Left kidney (tissue), 2 donors: ENCODE measurements around the gene STAG1. TPM values are rescaled to one million over a fixed set of nuclear protein-coding genes. Genes with fewer than 3 reads are reported as not detected.
"Not testable (repeated sequence)": the region's sequence is repeated elsewhere in the genome, so short reads cannot be mapped to it uniquely, and the experiment has no call there.

Source experiments
- DNase-seq: peaks from one replicate; pipeline ENCODE4 v3.0.0-alpha.2; 2013
- polyA plus RNA-seq: library from polyadenylated mRNA; unstranded; fragments of 120-200 nt; gene quantifications from one replicate; pipeline ENCODE4 v1.2.1, GENCODE V29; 2013; ENCODE audit not compliant: insufficient read length

The STAG1 gene
- polyA plus RNA-seq, 1 donor, result 59.1 TPM

DNA sequence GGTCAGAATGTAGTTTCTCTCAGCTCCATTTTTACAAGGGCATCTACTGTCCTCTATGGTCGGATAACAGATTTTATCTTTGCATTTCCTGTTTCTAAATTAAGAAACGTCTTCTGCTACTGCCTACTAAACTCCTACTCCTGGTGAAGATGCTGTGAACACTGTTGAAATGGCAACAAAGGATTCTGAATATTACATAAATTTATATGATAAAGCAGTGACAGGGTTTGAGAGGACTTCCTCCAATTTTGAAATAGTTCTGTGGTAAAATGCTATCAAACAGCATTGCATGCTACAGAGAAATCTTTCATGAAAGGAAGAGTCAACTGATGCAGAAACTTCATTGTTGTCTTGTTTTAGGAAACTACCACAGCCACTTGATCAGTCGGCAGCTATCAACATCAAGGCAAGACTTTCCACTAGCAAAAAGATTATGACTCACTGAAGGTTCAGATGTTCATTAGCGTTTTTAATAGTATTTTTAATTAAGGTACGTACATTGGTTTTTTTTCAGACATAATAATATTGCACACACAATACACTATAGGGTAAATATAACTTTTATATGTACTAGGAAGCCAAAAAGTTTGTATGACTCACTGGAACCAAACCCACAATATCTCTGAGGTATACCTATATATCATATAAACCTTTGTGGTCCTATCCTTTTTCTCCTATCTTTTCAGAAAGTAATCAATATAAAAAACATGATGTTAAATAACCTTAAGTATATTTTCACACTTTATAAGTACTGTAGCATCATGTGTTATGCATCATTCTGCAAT is 156.1 kb downstream of the STAG1 start:
- no peak for DNase-seq

- no peak for DNase-seq
Measured at GRCh38 chr3:136586580-136586979, 165.6 kb downstream of the STAG1 start.

DNA sequence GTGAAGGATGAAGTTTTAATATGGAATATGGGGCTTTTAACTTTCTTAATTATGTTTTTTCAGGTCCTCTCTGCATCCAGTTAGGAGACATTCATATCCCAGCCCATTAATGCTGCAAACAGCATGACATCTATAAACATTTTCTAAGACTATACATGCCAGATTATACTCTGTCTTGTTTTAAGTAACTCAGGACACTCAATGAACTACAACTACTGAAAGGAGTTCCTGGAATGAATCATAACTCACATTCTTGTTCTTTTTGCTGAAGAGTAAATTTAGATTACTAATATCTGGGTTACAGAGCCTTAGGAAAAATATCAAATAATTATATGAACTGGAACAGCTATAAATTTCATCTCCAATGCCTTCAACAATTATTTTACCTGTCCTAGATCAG is 167.4 kb downstream of the STAG1 start:
- DNase-seq, result no peak

DNA sequence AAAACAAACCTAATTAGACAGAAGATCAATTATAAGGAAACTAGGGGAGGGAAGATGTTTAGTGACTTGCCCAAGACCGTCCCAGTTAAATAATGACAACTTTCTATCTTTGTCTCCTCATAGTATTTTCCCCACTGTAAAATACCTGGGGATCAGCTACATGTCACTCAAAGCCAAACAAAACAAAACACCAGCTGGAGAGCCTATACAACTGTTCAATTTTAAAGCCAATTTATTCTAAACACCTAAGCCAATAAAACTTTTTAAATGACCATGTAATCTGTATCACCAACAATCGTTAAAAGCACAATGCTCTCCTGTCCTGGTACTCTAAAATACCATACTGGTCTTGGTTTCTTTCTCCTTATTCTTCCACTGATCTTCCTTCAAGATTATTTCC is 168.4 kb downstream of the STAG1 start:
- no peak for DNase-seq

GRCh38 chr3:136577791-136578190 is 174.4 kb downstream of the STAG1 start:
- DNase-seq, result no peak

DNA sequence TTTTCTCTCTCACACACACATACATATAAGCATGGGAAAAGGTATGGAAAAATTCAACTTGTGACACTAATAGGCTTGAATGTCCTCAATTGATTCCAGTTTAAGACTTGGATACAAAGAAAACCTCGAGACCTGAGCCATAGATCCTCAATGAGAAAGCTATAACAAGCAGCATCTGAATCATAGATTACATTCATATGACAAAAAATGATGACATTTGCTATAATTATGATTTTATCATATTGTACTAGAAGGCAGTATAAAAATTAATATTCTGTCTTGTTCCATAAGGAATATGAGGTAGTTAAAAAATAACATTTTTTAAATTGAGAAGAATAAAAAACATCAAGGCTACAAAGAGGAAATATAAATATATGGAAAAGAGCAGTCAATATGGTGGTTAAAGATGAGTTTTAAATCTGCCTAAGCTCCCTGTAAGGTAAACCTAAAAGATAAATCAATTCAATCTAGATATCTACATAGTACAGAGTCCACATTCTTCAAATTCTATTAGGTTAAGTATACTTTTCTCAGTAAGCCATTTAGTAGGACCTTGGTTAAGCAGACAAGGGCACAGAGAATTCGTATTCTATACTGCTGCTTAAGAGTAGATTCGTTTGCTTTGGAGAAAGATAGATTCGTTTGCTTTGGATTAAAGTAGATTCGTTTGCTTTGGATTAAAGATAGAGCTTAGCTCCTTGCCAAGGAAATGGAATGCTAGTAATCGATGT is 175.7 kb downstream of the STAG1 start:
- DNase-seq, result no peak

GRCh38 chr3:136567599-136568188 is 184.5 kb downstream of the STAG1 start:
- no peak for DNase-seq

- DNase-seq, result not testable (repeated sequence)
Measured at GRCh38 chr3:136564962-136565361, 187.2 kb downstream of the STAG1 start.

DNA sequence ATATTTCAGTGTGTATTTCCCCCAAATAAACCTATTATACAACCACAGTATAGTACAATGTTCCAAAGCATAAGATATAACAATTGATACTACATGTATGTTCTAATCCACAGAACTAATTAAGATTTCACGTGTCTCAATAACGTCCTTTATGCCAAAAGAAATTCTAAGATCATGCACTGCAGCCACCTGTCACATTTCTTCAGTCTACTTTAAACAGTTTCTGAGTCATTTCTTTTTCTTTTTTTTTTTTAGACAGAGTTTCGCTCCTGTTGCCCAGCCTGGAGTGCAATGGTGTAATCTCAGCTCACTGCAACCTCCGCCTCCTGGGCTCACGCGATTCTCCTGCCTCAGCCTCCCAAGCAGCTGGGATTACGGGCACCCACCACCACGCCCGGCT is 190.2 kb downstream of the STAG1 start:
- no peak for DNase-seq

DNA sequence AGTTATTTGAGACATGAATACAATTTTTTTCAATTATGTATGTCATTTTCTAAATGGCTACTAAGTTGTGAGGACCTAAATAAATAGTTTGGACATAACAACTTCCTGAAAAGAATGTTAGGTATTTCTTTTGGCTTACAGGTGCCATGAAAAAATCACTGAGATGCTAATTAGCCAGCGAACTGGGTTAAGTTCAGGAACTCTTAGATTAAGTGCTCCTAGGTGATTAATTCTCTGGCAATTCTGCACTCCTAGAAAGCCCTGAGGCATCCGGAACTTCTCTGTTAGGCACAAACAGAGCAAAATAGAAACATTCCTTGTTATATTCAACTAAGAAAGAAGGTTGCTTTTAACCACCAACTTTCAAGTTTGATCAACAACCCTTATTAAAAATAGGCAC is 192.3 kb downstream of the STAG1 start:
- DNase-seq, result no peak

GRCh38 chr3:136549461-136549860 is 202.7 kb downstream of the STAG1 start:
- not testable (repeated sequence) for DNase-seq

- DNase-seq, result no peak
Measured at GRCh38 chr3:136547293-136547692, 204.9 kb downstream of the STAG1 start.

- no peak for DNase-seq
Measured at GRCh38 chr3:136546720-136547119, 205.5 kb downstream of the STAG1 start.

DNA sequence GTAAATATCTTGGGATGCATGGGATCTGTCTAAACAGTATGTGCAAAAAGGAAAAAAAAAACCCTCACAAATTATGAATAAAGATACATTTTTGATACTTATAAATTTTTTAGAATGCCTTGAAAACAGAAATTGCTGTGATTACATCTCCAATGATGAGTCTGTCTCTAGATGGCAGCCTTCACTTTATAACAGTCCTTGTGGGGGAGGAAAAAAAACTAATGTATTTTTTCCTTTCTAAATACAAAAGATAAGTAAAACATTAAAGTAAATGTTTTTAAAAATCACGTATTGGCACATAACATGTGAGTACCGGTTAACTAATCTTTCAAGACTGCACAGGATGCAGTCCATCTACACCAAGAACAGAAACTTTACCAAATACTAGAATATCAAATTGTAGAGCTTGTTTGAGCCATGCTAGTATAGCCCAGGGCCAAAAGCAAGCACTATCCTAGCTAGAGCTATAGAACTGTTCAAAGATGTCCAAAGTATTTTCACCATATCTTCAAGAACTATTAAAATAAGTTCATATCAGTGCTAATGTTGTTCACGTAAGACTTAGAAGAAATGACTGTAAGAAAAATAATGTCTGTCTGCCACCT is 206.4 kb downstream of the STAG1 start:
- DNase-seq, result no peak

DNA sequence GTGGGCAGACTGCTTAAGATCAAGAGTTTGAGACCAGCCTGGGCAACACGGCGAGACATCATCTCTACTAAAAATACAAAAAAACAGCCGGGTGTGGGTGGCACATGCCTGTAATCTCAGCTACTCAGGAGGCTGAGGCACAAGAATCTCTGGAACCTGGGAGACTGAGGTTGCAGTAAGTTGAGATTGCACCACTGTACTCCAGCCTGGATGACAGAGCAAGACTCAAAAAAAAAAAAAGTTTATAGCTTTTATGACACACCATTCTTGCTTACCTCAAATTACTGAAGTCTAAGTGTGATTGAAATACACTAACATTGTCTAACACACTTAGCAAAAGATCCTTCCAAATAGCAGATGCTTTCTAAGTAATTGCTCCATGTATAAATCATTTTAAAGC is 207.6 kb downstream of the STAG1 start:
- DNase-seq, result no peak

GRCh38 chr3:136543385-136543784 is 208.8 kb downstream of the STAG1 start:
- no peak for DNase-seq

DNA sequence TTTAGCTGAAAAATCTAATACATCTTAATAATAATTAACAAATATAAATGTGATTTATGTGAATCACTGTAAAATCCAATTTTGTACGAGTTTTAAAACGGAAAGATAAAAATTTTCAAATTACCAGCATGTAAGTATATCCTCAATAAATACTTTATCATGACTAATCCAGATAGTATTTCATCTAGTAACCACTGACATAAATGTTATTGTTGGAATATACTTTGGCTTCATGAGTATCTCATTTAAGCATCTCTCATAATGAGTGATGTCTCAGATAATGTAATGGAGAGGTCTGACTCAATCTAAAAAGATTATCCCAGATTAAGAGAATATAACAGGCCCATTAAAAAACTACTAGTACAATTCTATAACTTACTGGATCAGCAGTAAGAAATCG is 216.3 kb downstream of the STAG1 start:
- no peak for DNase-seq

- DNase-seq, result no peak
Measured at GRCh38 chr3:136532766-136533165, 219.4 kb downstream of the STAG1 start.

GRCh38 chr3:136518102-136518501 is 234.1 kb downstream of the STAG1 start:
- DNase-seq, result no peak

GRCh38 chr3:136516656-136517055 is 235.5 kb downstream of the STAG1 start:
- no peak for DNase-seq

DNA sequence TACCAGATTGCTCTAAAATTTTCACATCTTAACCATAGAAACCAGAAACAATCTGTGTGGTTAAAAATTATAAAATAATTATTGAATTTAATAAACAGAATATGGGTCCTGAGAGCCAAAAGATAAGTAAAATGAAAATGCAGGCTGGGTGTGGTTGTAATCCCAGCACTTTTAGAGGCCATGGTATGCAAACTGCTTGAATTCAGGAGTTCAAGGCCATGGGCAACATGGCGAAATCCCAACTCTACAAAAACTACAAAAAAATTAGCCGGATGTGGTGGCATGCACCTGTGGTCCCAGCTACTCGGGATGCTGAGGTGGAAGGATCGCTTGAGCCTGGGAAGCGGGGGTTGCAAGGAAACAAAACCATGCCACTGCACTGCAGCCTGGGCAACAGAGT is 236.1 kb downstream of the STAG1 start:
- no peak for DNase-seq

- not testable (repeated sequence) for DNase-seq
Measured at GRCh38 chr3:136514533-136514932, 237.6 kb downstream of the STAG1 start.

DNA sequence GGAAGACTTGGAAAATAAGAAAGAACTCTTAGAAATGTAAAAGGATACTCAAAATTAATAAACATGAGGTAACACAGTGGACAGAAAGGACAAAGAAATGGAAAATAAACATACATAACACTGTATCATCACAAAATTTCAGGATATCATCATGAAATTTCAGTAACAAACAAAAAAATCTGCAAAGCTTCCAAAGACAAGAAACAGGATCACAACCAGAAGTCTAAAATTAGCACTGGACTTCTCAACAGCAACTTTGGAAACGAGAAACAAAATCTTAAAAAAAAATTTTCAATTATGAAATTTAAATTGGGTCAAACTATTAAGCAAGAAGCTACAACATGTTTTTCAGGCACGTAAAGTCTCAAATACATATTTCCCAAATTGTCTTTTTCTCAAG is 238.8 kb downstream of the STAG1 start:
- DNase-seq, result no peak
